Glutamatergic neuron (in vitro differentiated cells): Measurements from ENCODE around the gene ZNF629. TPM values are rescaled to one million over a fixed set of nuclear protein-coding genes. Genes with fewer than 3 reads are reported as not detected.

Source experiments
- DNase-seq: peaks from one replicate; pipeline ENCODE4 v3.0.0; 2022
- H3K27ac Mint-ChIP-seq: one replicate; pipeline ENCODE4 v1.8.0; 2020; ENCODE audit warnings: mild to moderate bottlenecking, mixed read lengths, inconsistent platforms; ENCODE audit not compliant: unreplicated experiment
- H3K27me3 Mint-ChIP-seq: one replicate; pipeline ENCODE4 v1.8.0; 2020; ENCODE audit warnings: mild to moderate bottlenecking, moderate library complexity, mixed read lengths, inconsistent platforms; ENCODE audit not compliant: unreplicated experiment
- H3K36me3 Mint-ChIP-seq: one replicate; pipeline ENCODE4 v1.8.0; 2020; ENCODE audit warnings: mild to moderate bottlenecking, mixed read lengths, inconsistent platforms; ENCODE audit not compliant: unreplicated experiment
- H3K4me1 Mint-ChIP-seq: one replicate; pipeline ENCODE4 v1.8.0; 2020; ENCODE audit warnings: mild to moderate bottlenecking, low read depth, mixed read lengths, inconsistent platforms; ENCODE audit not compliant: unreplicated experiment
- H3K4me3 Mint-ChIP-seq: one replicate; pipeline ENCODE4 v1.8.0; 2020; ENCODE audit warnings: mild to moderate bottlenecking, mixed read lengths, inconsistent platforms; ENCODE audit not compliant: unreplicated experiment
- H3K9me3 Mint-ChIP-seq: one replicate; pipeline ENCODE4 v1.8.0; 2020; ENCODE audit warnings: mild to moderate bottlenecking, moderate library complexity, mixed read lengths, inconsistent platforms; ENCODE audit not compliant: unreplicated experiment
- total RNA-seq: library from RNA; stranded (reverse); fragmentation: NEBNext Ultra II Directional; extraction: Animal tissue kit (Norgen Biotek cat#: 25700); gene quantifications from one replicate; pipeline ENCODE4 v1.2.1, GENCODE V29; 2021; ENCODE audit not compliant: unreplicated experiment
- TF ChIP-seq, protein P1 (sequence below): fragments of 200-600 bp; sonication (generic); IDR thresholded peaks from one replicate; pipeline ENCODE4 v1.5.0; 2021; ENCODE audit not compliant: partially characterized antibody, unreplicated experiment

ZNF629 gene
- total RNA-seq, 1 donor from 2014 or later: 42.5 TPM

DNA sequence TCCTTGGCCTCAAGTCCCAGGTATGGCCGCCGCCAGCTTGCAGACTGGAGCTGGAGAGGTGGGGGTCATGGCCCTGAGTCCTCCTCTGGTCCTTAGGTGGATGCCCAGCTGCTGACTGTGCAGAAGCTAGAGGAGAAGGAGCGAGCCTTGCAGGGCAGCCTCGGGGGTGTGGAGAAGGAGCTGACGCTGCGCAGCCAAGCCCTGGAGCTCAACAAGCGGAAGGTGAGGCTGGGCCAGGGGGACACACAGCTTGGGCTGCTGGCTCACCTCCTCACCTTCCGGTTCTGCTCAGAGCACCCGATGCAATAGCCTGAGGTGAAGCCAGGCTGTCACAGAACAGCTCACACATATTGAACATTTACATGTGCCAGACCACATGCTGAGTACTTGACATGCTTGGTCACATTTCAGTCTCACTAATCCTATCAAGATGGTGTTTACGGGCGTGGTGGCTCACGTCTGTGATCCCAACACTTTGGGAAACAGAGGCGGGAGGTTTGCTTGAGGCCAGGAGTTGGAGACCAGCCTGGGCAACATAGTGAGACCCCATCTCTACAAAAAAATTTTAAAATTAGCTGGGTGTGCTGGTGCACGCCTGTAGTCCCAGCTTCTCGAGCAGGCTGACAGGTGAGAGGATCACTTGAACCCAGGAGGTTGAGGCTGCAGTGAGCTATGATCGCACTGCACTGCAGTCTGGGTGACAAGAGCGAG is 17.5 kb downstream of the ZNF629 start:
- H3K36me3 Mint-ChIP-seq: peaks cover 5% of the 10 kb centered on the region
- no peak overlapping the region for H3K4me3 Mint-ChIP-seq

DNA sequence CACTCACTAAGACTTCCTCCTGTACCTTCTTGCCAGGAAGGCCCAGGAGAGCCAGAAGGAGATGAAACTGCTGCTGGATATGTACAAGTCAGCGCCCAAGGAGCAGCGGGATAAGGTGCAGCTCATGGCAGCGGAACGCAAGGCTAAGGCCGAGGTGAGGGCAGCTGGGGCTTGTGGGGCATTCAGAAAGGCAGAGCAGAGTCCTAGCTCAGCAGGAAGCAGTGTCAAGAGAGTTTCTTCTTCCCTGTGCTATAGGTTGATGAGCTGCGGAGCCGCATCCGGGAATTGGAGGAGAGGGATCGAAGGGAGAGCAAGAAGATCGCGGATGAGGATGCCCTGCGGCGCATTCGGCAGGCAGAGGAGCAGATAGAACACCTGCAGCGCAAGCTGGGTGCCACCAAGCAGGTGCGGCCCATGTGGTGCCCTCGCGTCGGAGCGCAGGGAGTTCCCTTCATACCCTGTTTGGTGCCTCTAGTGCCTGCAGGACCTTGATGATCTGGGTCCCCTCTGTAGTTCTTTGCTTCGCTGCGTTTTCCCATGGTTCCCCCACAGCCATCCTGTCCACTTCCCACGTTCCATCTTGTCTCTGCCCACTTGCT is 18.3 kb downstream of the ZNF629 start:
- Mint-ChIP-seq H3K4me1 (peaks cover 4% of the 10 kb centered on the region), H3K27ac (no peak overlapping the region), H3K4me3 (no peak overlapping the region), H3K36me3 (peaks cover 5% of the 10 kb centered on the region), H3K27me3 (peaks cover 6% of the 10 kb centered on the region), H3K9me3 (peaks cover 11% of the 10 kb centered on the region)
- TF ChIP-seq, protein P1, sequence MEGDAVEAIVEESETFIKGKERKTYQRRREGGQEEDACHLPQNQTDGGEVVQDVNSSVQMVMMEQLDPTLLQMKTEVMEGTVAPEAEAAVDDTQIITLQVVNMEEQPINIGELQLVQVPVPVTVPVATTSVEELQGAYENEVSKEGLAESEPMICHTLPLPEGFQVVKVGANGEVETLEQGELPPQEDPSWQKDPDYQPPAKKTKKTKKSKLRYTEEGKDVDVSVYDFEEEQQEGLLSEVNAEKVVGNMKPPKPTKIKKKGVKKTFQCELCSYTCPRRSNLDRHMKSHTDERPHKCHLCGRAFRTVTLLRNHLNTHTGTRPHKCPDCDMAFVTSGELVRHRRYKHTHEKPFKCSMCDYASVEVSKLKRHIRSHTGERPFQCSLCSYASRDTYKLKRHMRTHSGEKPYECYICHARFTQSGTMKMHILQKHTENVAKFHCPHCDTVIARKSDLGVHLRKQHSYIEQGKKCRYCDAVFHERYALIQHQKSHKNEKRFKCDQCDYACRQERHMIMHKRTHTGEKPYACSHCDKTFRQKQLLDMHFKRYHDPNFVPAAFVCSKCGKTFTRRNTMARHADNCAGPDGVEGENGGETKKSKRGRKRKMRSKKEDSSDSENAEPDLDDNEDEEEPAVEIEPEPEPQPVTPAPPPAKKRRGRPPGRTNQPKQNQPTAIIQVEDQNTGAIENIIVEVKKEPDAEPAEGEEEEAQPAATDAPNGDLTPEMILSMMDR: no peak
- DNase-seq: no peak

More for the DNA sequence above, 17.5 kb downstream of the ZNF629 start:
- Mint-ChIP-seq H3K27me3 (peaks cover 7% of the 10 kb centered on the region), H3K4me1 (peaks cover 3% of the 10 kb centered on the region), H3K9me3 (peaks cover 13% of the 10 kb centered on the region), H3K27ac (no peak overlapping the region)
- TF ChIP-seq, protein P1: no peak
- DNase-seq: no peak

GRCh38 chr16:30767767-30768465 is 19.1 kb downstream of the ZNF629 start:
- Mint-ChIP-seq H3K27ac (no peak overlapping the region), H3K9me3 (peaks cover 9% of the 10 kb centered on the region), H3K4me3 (no peak overlapping the region), H3K4me1 (peaks cover 8% of the 10 kb centered on the region), H3K36me3 (peaks cover 5% of the 10 kb centered on the region), H3K27me3 (peaks cover 6% of the 10 kb centered on the region)
- TF ChIP-seq, protein P1: no peak
- DNase-seq: no peak

DNA sequence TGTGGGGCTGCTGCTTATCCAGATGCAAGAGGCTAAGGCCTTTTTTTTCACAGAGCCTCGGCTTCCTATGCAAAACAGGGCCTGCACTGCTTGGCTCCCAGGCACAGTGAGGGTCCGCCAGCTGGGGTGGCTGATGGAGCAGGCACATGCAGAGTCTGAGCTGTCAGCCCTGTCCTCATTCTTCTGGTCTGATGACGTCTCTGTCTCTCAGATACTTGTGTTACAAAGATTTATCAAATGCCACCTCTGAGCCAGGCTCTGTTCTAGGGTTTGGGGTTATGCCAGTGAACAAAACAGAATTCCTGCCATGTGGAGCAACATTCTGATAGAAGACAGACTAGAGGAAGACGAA is 20.1 kb downstream of the ZNF629 start:
- peaks cover 5% of the 10 kb centered on the region for H3K36me3 Mint-ChIP-seq
- H3K9me3 Mint-ChIP-seq: peaks cover 8% of the 10 kb centered on the region
- peaks cover 8% of the 10 kb centered on the region for H3K4me1 Mint-ChIP-seq
- TF ChIP-seq, protein P1: no peak
- no peak overlapping the region for H3K27ac Mint-ChIP-seq
- no peak overlapping the region for H3K4me3 Mint-ChIP-seq
- no peak for DNase-seq
- H3K27me3 Mint-ChIP-seq: peaks cover 6% of the 10 kb centered on the region
